Prostate gland (tissue), 2 donors: Measurements from ENCODE around the gene NFASC.

Experiments
- POLR2A ChIP-seq: fragments of 450-650 bp; IDR thresholded peaks from one replicate; pipeline ENCODE4 v1.6.1; 2016; ENCODE audit warnings: antibody characterized with exemption, mild to moderate bottlenecking
- TF ChIP-seq, protein P1 (sequence below), 4 experiments: fragments of 200-600 bp in 2 of 4; fragments of 450-650 bp in 2 of 4; sonication (generic) in 2 of 4; IDR thresholded peaks; 1 replicate in 3 of 4; 2 replicates in 1 of 4; pipeline ENCODE4 v1.5.1; 2016 to 2019; ENCODE audit warnings: antibody characterized with exemption in 4 of 4, mild to moderate bottlenecking in 2 of 4, moderate library complexity in 2 of 4

DNA sequence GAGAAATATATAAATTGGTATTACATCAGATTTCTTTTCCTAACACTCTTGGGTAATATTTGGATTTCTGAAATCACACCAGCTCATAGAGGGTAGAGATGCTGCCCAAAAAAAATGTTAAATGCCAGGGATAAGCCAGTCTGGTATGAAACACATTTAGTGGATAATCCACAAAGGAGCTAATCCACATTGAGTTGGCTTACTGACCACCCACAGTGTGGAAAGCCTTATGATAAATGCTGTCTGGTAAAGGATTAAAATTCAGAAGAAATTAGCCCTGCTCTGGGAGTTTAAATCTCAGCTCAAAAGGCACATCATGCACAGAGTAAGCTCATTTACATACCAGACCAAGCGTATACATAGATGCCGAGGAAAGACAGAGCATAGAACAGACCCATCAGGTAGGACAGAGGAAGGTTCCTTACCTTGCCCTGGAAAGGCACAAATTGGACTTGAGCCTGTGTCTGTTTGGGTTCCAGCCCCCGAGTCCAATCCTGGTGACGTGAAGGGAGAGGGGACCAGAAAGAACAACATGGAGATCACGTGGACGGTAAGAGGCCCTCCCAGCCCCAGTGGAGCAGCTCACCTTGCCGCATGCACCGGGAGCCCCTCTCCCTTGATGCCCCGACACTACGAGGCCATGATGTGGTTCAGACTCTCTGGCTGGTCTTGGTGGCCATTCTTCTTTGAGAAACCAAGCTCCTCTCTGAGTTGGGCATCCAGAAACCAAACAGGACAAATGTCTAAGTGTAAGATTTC, 109.4 kb downstream of the NFASC start:
- no peak for TF ChIP-seq POLR2A
- TF ChIP-seq, protein P1, sequence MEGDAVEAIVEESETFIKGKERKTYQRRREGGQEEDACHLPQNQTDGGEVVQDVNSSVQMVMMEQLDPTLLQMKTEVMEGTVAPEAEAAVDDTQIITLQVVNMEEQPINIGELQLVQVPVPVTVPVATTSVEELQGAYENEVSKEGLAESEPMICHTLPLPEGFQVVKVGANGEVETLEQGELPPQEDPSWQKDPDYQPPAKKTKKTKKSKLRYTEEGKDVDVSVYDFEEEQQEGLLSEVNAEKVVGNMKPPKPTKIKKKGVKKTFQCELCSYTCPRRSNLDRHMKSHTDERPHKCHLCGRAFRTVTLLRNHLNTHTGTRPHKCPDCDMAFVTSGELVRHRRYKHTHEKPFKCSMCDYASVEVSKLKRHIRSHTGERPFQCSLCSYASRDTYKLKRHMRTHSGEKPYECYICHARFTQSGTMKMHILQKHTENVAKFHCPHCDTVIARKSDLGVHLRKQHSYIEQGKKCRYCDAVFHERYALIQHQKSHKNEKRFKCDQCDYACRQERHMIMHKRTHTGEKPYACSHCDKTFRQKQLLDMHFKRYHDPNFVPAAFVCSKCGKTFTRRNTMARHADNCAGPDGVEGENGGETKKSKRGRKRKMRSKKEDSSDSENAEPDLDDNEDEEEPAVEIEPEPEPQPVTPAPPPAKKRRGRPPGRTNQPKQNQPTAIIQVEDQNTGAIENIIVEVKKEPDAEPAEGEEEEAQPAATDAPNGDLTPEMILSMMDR (IDR thresholded peaks at IDR 0.05), result no peak
